Breast epithelium (tissue), 3 donors: Measurements from ENCODE around the gene ZNF813.

ENCODE experiments used
- CTCF ChIP-seq, 3 donors: fragments of 450-650 bp; IDR thresholded peaks; one replicate each; pipeline ENCODE4 v1.5.1; 2016 to 2017; ENCODE audit warnings: antibody characterized with exemption in 3 of 3, mild to moderate bottlenecking in 3 of 3, moderate library complexity in 3 of 3
- POLR2A ChIP-seq: fragments of 450-650 bp; IDR thresholded peaks from one replicate; pipeline ENCODE4 v1.6.1; 2016; ENCODE audit warnings: antibody characterized with exemption, mild to moderate bottlenecking, moderate library complexity
- POLR2AphosphoS5 ChIP-seq, 3 donors: sonication (generic); formaldehyde crosslinking; IDR thresholded peaks; one replicate each; pipeline ENCODE4 v1.6.1; 2017; ENCODE audit warnings: antibody characterized with exemption in 3 of 3

- TF ChIP-seq POLR2AphosphoS5 (IDR thresholded peaks at IDR 0.05) (no peak), CTCF (IDR thresholded peaks at IDR 0.05) (no peak), POLR2A (no peak)
Measured at GRCh38 chr19:53537121-53537520, 69.6 kb downstream of the ZNF813 start.
